ENCODE measurements around the gene TMEM81.

Gene TMEM81

DNA sequence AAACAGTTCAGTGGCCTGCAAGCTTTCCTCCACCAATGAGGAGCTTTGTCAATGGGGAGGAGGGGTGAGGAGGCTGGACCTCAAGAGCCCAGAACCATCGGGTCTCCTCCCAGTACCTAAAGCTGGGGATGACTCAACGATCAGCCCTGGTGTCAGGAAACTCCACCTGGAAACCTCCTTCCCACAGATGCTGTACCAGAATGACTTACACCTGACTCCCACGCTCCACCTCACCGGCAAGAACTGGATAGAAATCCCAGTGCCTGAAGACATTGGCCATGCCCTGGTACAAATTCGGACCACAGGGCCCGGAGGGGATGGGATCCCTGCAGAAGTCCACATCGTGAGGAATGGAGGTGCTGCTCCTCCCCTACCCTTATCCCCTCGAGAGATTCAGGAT, 11.4 kb downstream of the TMEM81 start:
- H3K4me3 ChIP-seq (replicated peaks; ENCODE audit: insufficient read depth, low read length), result no peak overlapping the region
- TF ChIP-seq GABPA (IDR thresholded peaks at IDR 0.05; ENCODE audit: low read depth), result no peak
- DNase-seq (ENCODE audit: low read depth in 1 of 2, low spot score in 1 of 2), result no peak
- no peak overlapping the region for H3K27ac ChIP-seq (replicated peaks)
- H3K27me3 ChIP-seq (ENCODE audit: insufficient read depth, poor library complexity, severe bottlenecking), result no peaks in the 10 kb centered on the region

DNA sequence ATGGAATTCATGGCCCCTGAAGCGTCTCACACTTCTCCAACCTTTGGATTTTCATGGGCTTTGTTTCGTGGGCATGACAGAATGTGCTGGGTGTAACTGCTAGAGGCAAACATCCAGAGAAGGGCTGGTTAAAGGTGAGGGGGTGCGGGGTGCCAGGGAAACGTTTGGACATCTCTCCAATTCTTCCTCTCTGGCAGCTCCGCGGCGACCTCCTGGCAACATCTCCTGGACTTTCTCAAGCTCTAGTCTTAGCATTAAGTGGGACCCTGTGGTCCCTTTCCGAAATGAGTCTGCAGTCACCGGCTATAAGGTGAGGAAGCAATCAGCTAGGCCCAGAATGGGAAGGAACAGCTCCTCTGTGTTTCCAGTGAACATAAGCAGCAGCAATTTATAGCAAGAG, 12.0 kb downstream of the TMEM81 start:
- no peak overlapping the region for H3K27ac ChIP-seq (replicated peaks)
- H3K27me3 ChIP-seq (ENCODE audit: insufficient read depth, poor library complexity, severe bottlenecking), result no peaks in the 10 kb centered on the region
- no peak for DNase-seq (ENCODE audit: low read depth in 1 of 2, low spot score in 1 of 2)
- no peak for TF ChIP-seq SPI1 (IDR thresholded peaks at IDR 0.05; ENCODE audit: borderline replicate concordance, low read depth)
- TF ChIP-seq GABPA (IDR thresholded peaks at IDR 0.05; ENCODE audit: low read depth), result no peak
- TF ChIP-seq, protein P1, sequence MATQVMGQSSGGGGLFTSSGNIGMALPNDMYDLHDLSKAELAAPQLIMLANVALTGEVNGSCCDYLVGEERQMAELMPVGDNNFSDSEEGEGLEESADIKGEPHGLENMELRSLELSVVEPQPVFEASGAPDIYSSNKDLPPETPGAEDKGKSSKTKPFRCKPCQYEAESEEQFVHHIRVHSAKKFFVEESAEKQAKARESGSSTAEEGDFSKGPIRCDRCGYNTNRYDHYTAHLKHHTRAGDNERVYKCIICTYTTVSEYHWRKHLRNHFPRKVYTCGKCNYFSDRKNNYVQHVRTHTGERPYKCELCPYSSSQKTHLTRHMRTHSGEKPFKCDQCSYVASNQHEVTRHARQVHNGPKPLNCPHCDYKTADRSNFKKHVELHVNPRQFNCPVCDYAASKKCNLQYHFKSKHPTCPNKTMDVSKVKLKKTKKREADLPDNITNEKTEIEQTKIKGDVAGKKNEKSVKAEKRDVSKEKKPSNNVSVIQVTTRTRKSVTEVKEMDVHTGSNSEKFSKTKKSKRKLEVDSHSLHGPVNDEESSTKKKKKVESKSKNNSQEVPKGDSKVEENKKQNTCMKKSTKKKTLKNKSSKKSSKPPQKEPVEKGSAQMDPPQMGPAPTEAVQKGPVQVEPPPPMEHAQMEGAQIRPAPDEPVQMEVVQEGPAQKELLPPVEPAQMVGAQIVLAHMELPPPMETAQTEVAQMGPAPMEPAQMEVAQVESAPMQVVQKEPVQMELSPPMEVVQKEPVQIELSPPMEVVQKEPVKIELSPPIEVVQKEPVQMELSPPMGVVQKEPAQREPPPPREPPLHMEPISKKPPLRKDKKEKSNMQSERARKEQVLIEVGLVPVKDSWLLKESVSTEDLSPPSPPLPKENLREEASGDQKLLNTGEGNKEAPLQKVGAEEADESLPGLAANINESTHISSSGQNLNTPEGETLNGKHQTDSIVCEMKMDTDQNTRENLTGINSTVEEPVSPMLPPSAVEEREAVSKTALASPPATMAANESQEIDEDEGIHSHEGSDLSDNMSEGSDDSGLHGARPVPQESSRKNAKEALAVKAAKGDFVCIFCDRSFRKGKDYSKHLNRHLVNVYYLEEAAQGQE (IDR thresholded peaks at IDR 0.05; ENCODE audit: insufficient replicate concordance, low read depth), result no peak
- TF ChIP-seq, protein P2, sequence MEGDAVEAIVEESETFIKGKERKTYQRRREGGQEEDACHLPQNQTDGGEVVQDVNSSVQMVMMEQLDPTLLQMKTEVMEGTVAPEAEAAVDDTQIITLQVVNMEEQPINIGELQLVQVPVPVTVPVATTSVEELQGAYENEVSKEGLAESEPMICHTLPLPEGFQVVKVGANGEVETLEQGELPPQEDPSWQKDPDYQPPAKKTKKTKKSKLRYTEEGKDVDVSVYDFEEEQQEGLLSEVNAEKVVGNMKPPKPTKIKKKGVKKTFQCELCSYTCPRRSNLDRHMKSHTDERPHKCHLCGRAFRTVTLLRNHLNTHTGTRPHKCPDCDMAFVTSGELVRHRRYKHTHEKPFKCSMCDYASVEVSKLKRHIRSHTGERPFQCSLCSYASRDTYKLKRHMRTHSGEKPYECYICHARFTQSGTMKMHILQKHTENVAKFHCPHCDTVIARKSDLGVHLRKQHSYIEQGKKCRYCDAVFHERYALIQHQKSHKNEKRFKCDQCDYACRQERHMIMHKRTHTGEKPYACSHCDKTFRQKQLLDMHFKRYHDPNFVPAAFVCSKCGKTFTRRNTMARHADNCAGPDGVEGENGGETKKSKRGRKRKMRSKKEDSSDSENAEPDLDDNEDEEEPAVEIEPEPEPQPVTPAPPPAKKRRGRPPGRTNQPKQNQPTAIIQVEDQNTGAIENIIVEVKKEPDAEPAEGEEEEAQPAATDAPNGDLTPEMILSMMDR (IDR thresholded peaks at IDR 0.05; ENCODE audit: insufficient read depth, low read length), result no peak
- TF ChIP-seq POLR2AphosphoS5 (IDR thresholded peaks at IDR 0.05; ENCODE audit: low read depth), result no peak
- H3K4me3 ChIP-seq (replicated peaks; ENCODE audit: insufficient read depth, low read length), result no peak overlapping the region

DNA sequence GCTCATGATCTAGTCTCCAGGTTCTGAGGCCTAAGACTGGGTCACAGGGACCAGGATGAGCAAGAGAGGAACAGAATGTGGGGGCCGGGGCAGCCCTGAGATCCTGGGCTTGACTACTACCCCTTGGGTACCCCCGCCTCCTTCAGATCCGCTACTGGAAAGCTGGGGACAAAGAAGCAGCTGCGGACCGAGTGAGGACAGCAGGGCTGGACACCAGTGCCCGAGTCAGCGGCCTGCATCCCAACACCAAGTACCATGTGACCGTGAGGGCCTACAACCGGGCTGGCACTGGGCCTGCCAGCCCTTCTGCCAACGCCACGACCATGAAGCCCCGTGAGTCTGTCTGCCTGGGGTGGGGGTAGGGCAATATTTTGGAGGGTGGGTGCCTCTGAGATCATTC, 12.5 kb downstream of the TMEM81 start:
- TF ChIP-seq, protein P1 (IDR thresholded peaks at IDR 0.05; ENCODE audit: insufficient replicate concordance, low read depth), result no peak
- TF ChIP-seq, protein P2 (IDR thresholded peaks at IDR 0.05; ENCODE audit: insufficient read depth, low read length), result no peak
- TF ChIP-seq POLR2AphosphoS5 (IDR thresholded peaks at IDR 0.05; ENCODE audit: low read depth) (no peak), SPI1 (IDR thresholded peaks at IDR 0.05; ENCODE audit: borderline replicate concordance, low read depth) (no peak), GABPA (IDR thresholded peaks at IDR 0.05; ENCODE audit: low read depth) (no peak)
- Histone ChIP-seq H3K27me3 (ENCODE audit: insufficient read depth, poor library complexity, severe bottlenecking) (no peaks in the 10 kb centered on the region), H3K27ac (replicated peaks) (no peak overlapping the region), H3K4me3 (replicated peaks; ENCODE audit: insufficient read depth, low read length) (no peak overlapping the region)
- no peak for DNase-seq (ENCODE audit: low read depth in 1 of 2, low spot score in 1 of 2)

DNA sequence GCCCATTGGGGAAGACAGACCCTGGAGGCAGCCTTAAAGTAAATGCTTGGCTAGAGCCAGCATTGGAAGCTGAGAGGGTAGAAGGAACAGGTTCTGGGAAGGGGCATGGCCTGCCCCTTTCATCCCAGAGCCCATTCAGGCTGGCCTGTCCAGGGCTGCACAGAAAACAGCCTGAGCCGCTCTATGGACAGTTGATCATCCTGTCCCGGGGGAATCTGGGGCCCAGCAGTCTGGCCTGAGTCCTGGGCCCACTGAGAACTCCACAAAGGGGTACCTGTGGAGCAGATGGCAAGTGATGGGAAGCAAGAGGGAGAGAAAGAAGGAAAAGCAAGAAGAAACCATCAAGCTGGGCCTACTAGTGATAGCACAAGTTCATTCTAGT, 13.2 kb downstream of the TMEM81 start:
- TF ChIP-seq GABPA (IDR thresholded peaks at IDR 0.05; ENCODE audit: low read depth), result no peak
- TF ChIP-seq POLR2AphosphoS5 (IDR thresholded peaks at IDR 0.05; ENCODE audit: low read depth), result no peak
- TF ChIP-seq, protein P1 (IDR thresholded peaks at IDR 0.05; ENCODE audit: insufficient replicate concordance, low read depth), result no peak
- no peak for TF ChIP-seq SPI1 (IDR thresholded peaks at IDR 0.05; ENCODE audit: borderline replicate concordance, low read depth)
- Histone ChIP-seq H3K27me3 (ENCODE audit: insufficient read depth, poor library complexity, severe bottlenecking) (no peaks in the 10 kb centered on the region), H3K4me3 (replicated peaks; ENCODE audit: insufficient read depth, low read length) (no peak overlapping the region), H3K27ac (replicated peaks) (no peak overlapping the region)
- DNase-seq (ENCODE audit: low read depth in 1 of 2, low spot score in 1 of 2), result no peak

Data from HL-60 (cell line).